Smooth muscle cell (in vitro differentiated cells): ENCODE measurements around the gene NUPR2. TPM values are rescaled to one million over a fixed set of nuclear protein-coding genes. Genes with fewer than 3 reads are reported as not detected.
"Not testable (repeated sequence)": the region's sequence is repeated elsewhere in the genome, so short reads cannot be mapped to it uniquely, and the experiment has no call there.

Source experiments
- DNase-seq: peaks from one replicate; lab custom pipeline; 2025; ENCODE audit not compliant: unreplicated experiment; lab: John Stamatoyannopoulos, UW
- H2AFZ ChIP-seq: fragments of 200-600 bp; sonication (generic); 2 replicates; pipeline ENCODE4 v1.6.0; 2016; ENCODE audit warnings: antibody characterized with exemption, low read depth, mild to moderate bottlenecking
- H3F3A ChIP-seq: fragments of 200-600 bp; sonication (generic); 2 replicates; pipeline ENCODE4 v1.6.0; 2017; ENCODE audit warnings: antibody characterized with exemption, low read depth
- H3K27ac ChIP-seq: fragments of 200-600 bp; sonication (generic); 2 replicates; pipeline ENCODE4 v1.5.1; 2016; ENCODE audit warnings: low read depth, mild to moderate bottlenecking
- H3K27me3 ChIP-seq: fragments of 200-600 bp; sonication (generic); 2 replicates; pipeline ENCODE4 v1.6.1; 2016; ENCODE audit warnings: low read depth, mild to moderate bottlenecking
- H3K36me3 ChIP-seq: fragments of 200-600 bp; sonication (generic); 2 replicates; pipeline ENCODE4 v1.5.1; 2016; ENCODE audit warnings: low read depth
- H3K4me1 ChIP-seq: fragments of 200-600 bp; sonication (generic); 2 replicates; pipeline ENCODE4 v1.5.1; 2016; ENCODE audit warnings: low read depth
- H3K4me2 ChIP-seq: fragments of 200-600 bp; sonication (generic); 2 replicates; pipeline ENCODE4 v1.6.0; 2016; ENCODE audit warnings: mild to moderate bottlenecking
- H3K4me3 ChIP-seq: fragments of 200-600 bp; sonication (generic); 2 replicates; pipeline ENCODE4 v1.5.1; 2016; ENCODE audit warnings: mild to moderate bottlenecking
- H3K79me2 ChIP-seq: fragments of 200-600 bp; sonication (generic); 2 replicates; pipeline ENCODE4 v1.6.0; 2016; ENCODE audit warnings: low read depth, mild to moderate bottlenecking
- H3K9ac ChIP-seq: fragments of 200-600 bp; sonication (generic); 2 replicates; pipeline ENCODE4 v1.6.0; 2016; ENCODE audit warnings: low read depth
- H3K9me3 ChIP-seq: fragments of 200-600 bp; sonication (generic); replicated peaks from 2 replicates; pipeline ENCODE4 v1.5.1; 2016; ENCODE audit warnings: low read depth
- H4K20me1 ChIP-seq: fragments of 200-600 bp; sonication (generic); 2 replicates; pipeline ENCODE4 v1.6.0; 2016; ENCODE audit warnings: low read depth
- CTCF ChIP-seq: fragments of 200-600 bp; sonication (generic); IDR thresholded peaks from 2 replicates; pipeline ENCODE4 v1.5.1; 2017; ENCODE audit warnings: borderline replicate concordance, mild to moderate bottlenecking, antibody characterized with exemption; ENCODE audit not compliant: insufficient read depth, poor library complexity, severe bottlenecking
- WGBS: methylation state at CpG from one replicate; pipeline ENCODE4 v1.1.7; 2016; ENCODE audit warnings: low lambda C conversion rate; 5-methylcytosine and 5-hydroxymethylcytosine counted together
- polyA plus RNA-seq: library from polyadenylated mRNA; unstranded; fragments of >200 nt; fragmentation: Nextera tagmentation; extraction: Ambion mirVana; gene quantifications from 2 replicates; pipeline ENCODE4 v1.2.1, GENCODE V29; 2016
- total RNA-seq: library from RNA; depleted of rRNA; stranded (reverse); fragments of >200 nt; gene quantifications from 2 replicates; pipeline ENCODE4 v1.2.3, GENCODE V29; 2014

The NUPR2 gene
- total and polyA plus RNA-seq, 2 experiments from 2014 or later: not detected

DNA sequence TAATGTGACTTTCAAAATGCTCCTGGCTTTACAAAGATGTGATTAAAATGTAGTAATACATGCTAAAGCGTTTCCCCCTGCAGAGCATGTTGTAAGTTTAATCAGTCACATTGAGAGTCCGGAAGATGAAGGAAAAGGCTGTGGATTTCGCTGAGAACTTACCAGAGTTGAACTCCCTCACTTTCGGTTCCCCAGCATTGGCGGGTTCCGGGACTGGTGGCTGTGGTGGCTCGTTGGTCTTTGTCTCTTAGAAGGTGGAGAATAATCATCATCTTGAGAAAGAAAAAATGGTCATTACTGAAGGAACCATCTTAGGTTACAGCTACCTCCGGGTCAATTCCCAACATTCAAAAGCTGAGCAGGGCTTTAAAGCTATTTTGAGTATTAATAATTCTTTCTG is 9.6 kb upstream of the NUPR2 start:
- Histone ChIP-seq H3K4me2 (no peak overlapping the region), H3K9ac (no peak overlapping the region), H2AFZ (no peak overlapping the region), H3F3A (no peaks in the 10 kb centered on the region), H3K27me3 (no peaks in the 10 kb centered on the region), H3K36me3 (no peaks in the 10 kb centered on the region), H3K27ac (no peak overlapping the region), H4K20me1 (no peaks in the 10 kb centered on the region), H3K9me3 (peaks cover 10% of the 10 kb centered on the region), H3K79me2 (no peaks in the 10 kb centered on the region), H3K4me1 (no peaks in the 10 kb centered on the region), H3K4me3 (no peak overlapping the region)
- WGBS: 68% methylated on average over 8 of the region's 8 CpGs
- TF ChIP-seq CTCF: no peak
- no peak for DNase-seq

DNA sequence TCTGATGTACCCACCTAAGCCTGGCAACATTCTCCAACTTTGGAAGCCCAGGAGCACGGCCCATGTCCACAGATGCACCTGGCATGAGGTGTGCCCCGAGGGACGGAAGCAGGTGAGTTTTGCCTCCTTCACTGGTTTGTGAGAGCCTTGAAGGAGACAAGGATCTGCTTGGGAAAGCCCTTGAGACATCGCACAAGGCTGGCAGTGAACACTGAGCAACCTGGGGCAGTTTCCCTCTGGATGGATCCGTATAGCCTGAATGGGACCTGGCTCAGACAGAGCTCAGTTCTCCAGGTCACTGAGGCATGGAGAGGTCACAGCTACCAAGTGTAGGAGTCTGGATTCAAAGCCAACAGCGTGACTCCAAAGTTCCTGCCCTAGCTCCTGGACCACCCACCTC is 8.8 kb upstream of the NUPR2 start:
- DNase-seq: no peak
- 52% methylated on average over 6 of the region's 6 CpGs for WGBS
- Histone ChIP-seq H3K4me2 (no peak overlapping the region), H3K79me2 (no peaks in the 10 kb centered on the region), H4K20me1 (no peaks in the 10 kb centered on the region), H3K27ac (no peak overlapping the region), H3F3A (no peaks in the 10 kb centered on the region), H2AFZ (no peak overlapping the region), H3K27me3 (no peaks in the 10 kb centered on the region), H3K36me3 (no peaks in the 10 kb centered on the region), H3K9me3 (peaks cover 10% of the 10 kb centered on the region), H3K4me1 (no peaks in the 10 kb centered on the region), H3K4me3 (no peak overlapping the region), H3K9ac (no peak overlapping the region)
- TF ChIP-seq CTCF: no peak

GRCh38 chr7:56121440-56121839 is 5.2 kb upstream of the NUPR2 start:
- DNase-seq: no peak
- no peak for TF ChIP-seq CTCF

GRCh38 chr7:56112244-56112643 is 4.0 kb downstream of the NUPR2 start:
- not testable (repeated sequence) for DNase-seq, H3K9me3 ChIP-seq
- WGBS: 80% methylated on average over 3 of the region's 3 CpGs

More at GRCh38 chr7:56121440-56121839, 5.2 kb upstream of the NUPR2 start:
- Histone ChIP-seq H3K4me1 (no peaks in the 10 kb centered on the region), H3F3A (no peaks in the 10 kb centered on the region), H3K27ac (no peak overlapping the region), H4K20me1 (no peaks in the 10 kb centered on the region), H3K9ac (no peak overlapping the region), H3K36me3 (no peaks in the 10 kb centered on the region), H3K9me3 (peaks cover 5% of the 10 kb centered on the region), H3K79me2 (no peaks in the 10 kb centered on the region), H3K4me2 (no peak overlapping the region), H3K4me3 (no peak overlapping the region), H2AFZ (no peak overlapping the region), H3K27me3 (no peaks in the 10 kb centered on the region)
- WGBS: 84% methylated on average over 6 of the region's 6 CpGs

More at GRCh38 chr7:56112244-56112643, 4.0 kb downstream of the NUPR2 start:
- H4K20me1 ChIP-seq, H3K27ac ChIP-seq, H3K9ac ChIP-seq, H3F3A ChIP-seq, H3K27me3 ChIP-seq, H3K4me2 ChIP-seq, H3K36me3 ChIP-seq, H3K4me3 ChIP-seq, H3K79me2 ChIP-seq, H3K4me1 ChIP-seq, H2AFZ ChIP-seq: not testable (repeated sequence)
